IMR-90 (cell line): ENCODE data around the gene CELA1. TPM values are rescaled to one million over a fixed set of nuclear protein-coding genes. Genes with fewer than 3 reads are reported as not detected.

Experiments used
- ATAC-seq: fragments of 200-7000 bp; cut with Tn5 transposase; 2 replicates; pipeline ENCODE4 v1.9.1; 2020; ENCODE audit warnings: low read depth, mild to moderate bottlenecking, moderate library complexity
- BruUV-seq: library from RNA; stranded (reverse); fragments of 400-500 nt; replicated peaks from 2 replicates; lab custom pipeline; 2021; lab: Mats Ljungman, UMichigan
- CTCF ChIA-PET: fragments of 300-600 bp; formaldehyde crosslinking; extraction: SDS; loops from one replicate; lab custom pipeline; 2021; ENCODE audit warnings: antibody characterized with exemption; lab: Yijun Ruan, JAX
- POLR2A ChIA-PET: fragments of 300-600 bp; sonication (Branson Sonifier 250); formaldehyde crosslinking; loops from one replicate; lab custom pipeline; 2022; ENCODE audit warnings: antibody characterized with exemption; ENCODE audit not compliant: unreplicated experiment; lab: Charles Lee
- DNase-seq: peaks from one replicate; pipeline ENCODE4 v3.0.0; 2013
- H2AFZ ChIP-seq: replicated peaks from 2 replicates; pipeline ENCODE3; 2013; ENCODE audit warnings: low read length, mild to moderate bottlenecking; ENCODE audit not compliant: poor library complexity
- H2AK5ac ChIP-seq: 2 replicates; pipeline ENCODE4 v1.6.1; 2013; ENCODE audit warnings: low read depth, low read length, inconsistent platforms
- H2AK9ac ChIP-seq: replicated peaks from 2 replicates; pipeline ENCODE3; 2013; ENCODE audit warnings: mild to moderate bottlenecking, low read depth, low read length, moderate library complexity; ENCODE audit not compliant: poor library complexity
- H2BK120ac ChIP-seq: 2 replicates; pipeline ENCODE4 v1.6.1; 2013; ENCODE audit warnings: low read depth, low read length, inconsistent platforms
- H2BK15ac ChIP-seq: 3 replicates; pipeline ENCODE4 v1.6.1; 2013; ENCODE audit warnings: low read depth, low read length, inconsistent platforms
- H2BK20ac ChIP-seq: 2 replicates; pipeline ENCODE4 v1.6.1; 2013; ENCODE audit warnings: low read depth, mild to moderate bottlenecking, inconsistent platforms, low read length, moderate library complexity
- H2BK5ac ChIP-seq: 2 replicates; pipeline ENCODE4 v1.6.1; 2013; ENCODE audit warnings: mild to moderate bottlenecking, low read depth, low read length, inconsistent platforms; ENCODE audit not compliant: poor library complexity, severe bottlenecking
- H3K14ac ChIP-seq: replicated peaks from 2 replicates; pipeline ENCODE4 v1.6.1; 2013; ENCODE audit warnings: low read depth, low read length, inconsistent platforms
- H3K18ac ChIP-seq: 2 replicates; pipeline ENCODE4 v1.6.1; 2013; ENCODE audit warnings: low read depth, low read length, control low read depth
- H3K23ac ChIP-seq: 2 replicates; pipeline ENCODE4 v1.6.1; 2013; ENCODE audit warnings: low read depth, low read length, inconsistent platforms
- H3K27ac ChIP-seq: 2 replicates; pipeline ENCODE4 v1.5.1; 2013; ENCODE audit warnings: mild to moderate bottlenecking, control low read depth, low read length; ENCODE audit not compliant: insufficient read depth
- H3K27me3 ChIP-seq: 2 replicates; pipeline ENCODE4 v1.6.1; 2013; ENCODE audit warnings: low read length; ENCODE audit not compliant: control insufficient read depth, insufficient read depth
- H3K36me3 ChIP-seq: 2 replicates; pipeline ENCODE4 v1.6.1; 2013; ENCODE audit warnings: low read length, mixed read lengths; ENCODE audit not compliant: control insufficient read depth, insufficient read depth
- H3K4ac ChIP-seq: 2 replicates; pipeline ENCODE4 v1.6.1; 2013; ENCODE audit warnings: low read depth, low read length, inconsistent platforms
- H3K4me1 ChIP-seq: 2 replicates; pipeline ENCODE4 v1.6.1; 2013; ENCODE audit warnings: low read length, mixed read lengths; ENCODE audit not compliant: control insufficient read depth, insufficient read depth
- H3K4me2 ChIP-seq: 2 replicates; pipeline ENCODE4 v1.6.1; 2013; ENCODE audit warnings: low read depth, mild to moderate bottlenecking, control low read depth, low read length, moderate library complexity
- H3K4me3 ChIP-seq: 2 replicates; pipeline ENCODE4 v1.5.1; 2013; ENCODE audit warnings: low read depth, mild to moderate bottlenecking, control low read depth, low read length, moderate library complexity; ENCODE audit not compliant: insufficient read depth
- H3K56ac ChIP-seq: 2 replicates; pipeline ENCODE4 v1.6.1; 2013; ENCODE audit warnings: low read length, inconsistent platforms; ENCODE audit not compliant: insufficient read depth; ENCODE audit errors: extremely low read depth
- H3K79me1 ChIP-seq, 2 experiments: 2 replicates each; pipeline ENCODE4 v1.6.1; 2013; ENCODE audit warnings: low read length in 2 of 2, inconsistent platforms in 1 of 2, low read depth in 1 of 2
- H3K9ac ChIP-seq: 2 replicates; pipeline ENCODE4 v1.6.1; 2013; ENCODE audit warnings: low read depth, low read length, control low read depth
- H3K9me1 ChIP-seq: 2 replicates; pipeline ENCODE4 v1.6.1; 2013; ENCODE audit warnings: low read length, inconsistent platforms; ENCODE audit not compliant: insufficient read depth
- H3K9me3 ChIP-seq: 2 replicates; pipeline ENCODE4 v1.6.1; 2013; ENCODE audit warnings: low read length; ENCODE audit not compliant: control insufficient read depth, insufficient read depth
- H4K20me1 ChIP-seq: 2 replicates; pipeline ENCODE4 v1.6.1; 2013; ENCODE audit warnings: low read length, inconsistent platforms; ENCODE audit not compliant: insufficient read depth
- H4K5ac ChIP-seq: 2 replicates; pipeline ENCODE4 v1.6.1; 2013; ENCODE audit warnings: mild to moderate bottlenecking, low read depth, low read length, control low read depth
- H4K8ac ChIP-seq, 2 experiments: 2 replicates each; pipeline ENCODE4 v1.6.1; 2013; ENCODE audit warnings: low read depth in 2 of 2, low read length in 2 of 2, control low read depth in 1 of 2, inconsistent platforms in 1 of 2
- H4K91ac ChIP-seq: 2 replicates; pipeline ENCODE4 v1.6.1; 2013; ENCODE audit warnings: low read depth, low read length, inconsistent platforms; ENCODE audit not compliant: insufficient read depth
- BHLHE40 ChIP-seq: fragments of 150-350 bp; IDR thresholded peaks from 2 replicates; pipeline ENCODE4 v1.6.1; 2016; ENCODE audit warnings: mild to moderate bottlenecking, low read depth, low read length
- CHD1 ChIP-seq: IDR thresholded peaks from 2 replicates; pipeline ENCODE4 v1.6.1; 2012; ENCODE audit warnings: low read depth, low read length, improper control_type of control experiment
- ELK1 ChIP-seq: fragments of 150-350 bp; IDR thresholded peaks from 2 replicates; pipeline ENCODE4 v1.6.1; 2016; ENCODE audit warnings: low read depth, mild to moderate bottlenecking, low read length, moderate library complexity, borderline replicate concordance
- FOS ChIP-seq: fragments of 150-350 bp; IDR thresholded peaks from 2 replicates; pipeline ENCODE4 v1.6.1; 2016; ENCODE audit warnings: low read depth, low read length
- MAFK ChIP-seq: IDR thresholded peaks from 2 replicates; pipeline ENCODE4 v1.6.1; 2012; ENCODE audit warnings: low read depth, low read length, improper control_type of control experiment
- POLR2A ChIP-seq: IDR thresholded peaks from 2 replicates; pipeline ENCODE4 v1.6.1; 2012; ENCODE audit warnings: mild to moderate bottlenecking, low read depth, low read length
- RAD21 ChIP-seq: IDR thresholded peaks from 2 replicates; pipeline ENCODE4 v1.6.1; 2012; ENCODE audit warnings: low read length, improper control_type of control experiment
- RFX5 ChIP-seq: IDR thresholded peaks from 2 replicates; pipeline ENCODE4 v1.8.0; 2012; ENCODE audit warnings: low read depth, mild to moderate bottlenecking, low read length, moderate library complexity
- SMC3 ChIP-seq: fragments of 150-350 bp; IDR thresholded peaks from 2 replicates; pipeline ENCODE4 v1.6.1; 2016; ENCODE audit warnings: low read depth, mild to moderate bottlenecking, antibody characterized with exemption, low read length, moderate library complexity
- WGBS, 2 experiments: methylation state at CpG; one replicate each; pipeline versions ENCODE4 v1.1.5 to v1.1.7; 2013; ENCODE audit warnings: missing lambda C conversion rate in 2 of 2; ENCODE audit not compliant: insufficient read length in 1 of 2; ENCODE audit errors: extremely low coverage in 2 of 2; 5-methylcytosine and 5-hydroxymethylcytosine counted together
- dilution Hi-C: fragments of 300-500 bp; cut with HindIII; formaldehyde crosslinking; loops from one replicate; pipeline ENCODE4 v1.14.3; 2018; ENCODE audit warnings: low sequenced_read_pairs; ENCODE audit not compliant: unreplicated experiment
- in situ Hi-C: fragments of 300-500 bp; cut with MboI; formaldehyde crosslinking; loops from 3 replicates; pipeline ENCODE4 v1.14.3; 2019; ENCODE audit warnings: low sequenced_read_pairs, inconsistent platforms, mixed read lengths
- intact Hi-C: fragments of 100-400 bp; cut with micrococcal nuclease; formaldehyde crosslinking; loops from 2 replicates; pipeline ENCODE4 v1.10.0; 2022
- polyA plus RNA-seq, 3 experiments: library from polyadenylated mRNA; depleted of rRNA; stranded (reverse); fragments of >200 nt; gene quantifications; 2 replicates each; pipeline ENCODE4 v1.2.3, GENCODE V29; 2012; ENCODE audit warnings: low replicate concordance in 1 of 3
- total RNA-seq: library from RNA; depleted of rRNA; stranded (reverse); fragments of >200 nt; gene quantifications from 2 replicates; pipeline ENCODE4 v1.2.3, GENCODE V29; 2012

CELA1 gene
- total and polyA plus RNA-seq, 2 of the 4 experiments (the other 2 are of a cell fraction) = not detected

GRCh38 chr12:51311389-51311788 lies 35.1 kb downstream of the CELA1 start:
- H4K20me1 ChIP-seq = no peaks in the 10 kb centered on the region
- no peaks in the 10 kb centered on the region for H3K9me3 ChIP-seq
- no peak overlapping the region for H3K14ac ChIP-seq
- no TSS peak for BruUV-seq
- TF ChIP-seq ELK1 = no peak
- no peak for TF ChIP-seq POLR2A
- TF ChIP-seq MAFK = no peak
- TF ChIP-seq BHLHE40 = no peak
- TF ChIP-seq RFX5 = no peak
- no peak for TF ChIP-seq RAD21
- no peak for TF ChIP-seq FOS
- TF ChIP-seq CHD1 = no peak
- no peak for TF ChIP-seq SMC3
- no peak overlapping the region for H2BK20ac ChIP-seq
- no peak overlapping the region for H4K91ac ChIP-seq
- no peak overlapping the region for H3K4ac ChIP-seq
- no peak overlapping the region for H4K5ac ChIP-seq
- no peak overlapping the region for H4K8ac ChIP-seq
- intact Hi-C loops (no loop called here), dilution Hi-C loops (no loop called here), in situ Hi-C loops (no loop called here)
- H3K9ac ChIP-seq = no peak overlapping the region
- ChIA-PET POLR2A (no interaction called here), CTCF (no interaction called here)
- DNase-seq = no peak
- H3K4me3 ChIP-seq = no peak overlapping the region
- no peak overlapping the region for H2BK5ac ChIP-seq
- ATAC-seq = no peak
- no peak overlapping the region for H2AK5ac ChIP-seq
- no peak overlapping the region for H3K56ac ChIP-seq
- no peak overlapping the region for H2BK15ac ChIP-seq
- peaks cover 2% of the 10 kb centered on the region; the same call in 1 of the 2 replicates for H3K4me1 ChIP-seq
- no peaks in the 10 kb centered on the region for H3K27me3 ChIP-seq
- no peak overlapping the region for H2AK9ac ChIP-seq
- no peak overlapping the region for H3K18ac ChIP-seq
- H3K4me2 ChIP-seq = no peak overlapping the region
- WGBS, 2 experiments = no CpG with 5 or more reads among the region's 1 CpG
- H3K36me3 ChIP-seq = no peaks in the 10 kb centered on the region
- 0 out of 2 replicates have a peak, but pooled peaks cover 4% of the 10 kb centered on the region for H3K9me1 ChIP-seq
- H3K27ac ChIP-seq = no peak overlapping the region
- no peaks in the 10 kb centered on the region for H3K79me1 ChIP-seq
- H3K23ac ChIP-seq = no peak overlapping the region
- H2BK120ac ChIP-seq = no peak overlapping the region
- no peak overlapping the region for H2AFZ ChIP-seq
